PC-3 (cell line): ENCODE results near the gene GATA3. TPM values are rescaled to one million over a fixed set of nuclear protein-coding genes. Genes with fewer than 3 reads are reported as not detected.

Experiments used
- ATAC-seq: fragments of 200-7000 bp; cut with Tn5 transposase; 2 replicates; pipeline ENCODE4 v1.9.1; 2020; ENCODE audit warnings: mild to moderate bottlenecking, moderate library complexity
- BruUV-seq: library from RNA; stranded (reverse); fragments of 400-500 nt; replicated peaks from 2 replicates; lab custom pipeline; 2021; lab: Mats Ljungman, UMichigan
- CTCF ChIA-PET: fragments of 300-600 bp; sonication (Branson Sonifier 250); formaldehyde crosslinking; loops from one replicate; lab custom pipeline; 2022; ENCODE audit warnings: antibody characterized with exemption; lab: Charles Lee
- POLR2A ChIA-PET: fragments of 300-600 bp; sonication (Branson Sonifier 250); formaldehyde crosslinking; loops from one replicate; lab custom pipeline; 2022; ENCODE audit warnings: antibody characterized with exemption; ENCODE audit not compliant: unreplicated experiment; lab: Charles Lee
- DNase-seq: peaks from one replicate; pipeline ENCODE4 v3.0.0-alpha.2; 2015
- H2AFZ ChIP-seq: fragments of 300-600 bp; sonication (generic); 2 replicates; pipeline ENCODE4 v1.6.0; 2016; ENCODE audit warnings: antibody characterized with exemption, low read length
- H3F3A ChIP-seq: fragments of 300-600 bp; sonication (generic); one replicate; pipeline ENCODE4 v1.6.0; 2017; ENCODE audit warnings: antibody characterized with exemption, low read length, control low read depth, mild to moderate bottlenecking; ENCODE audit not compliant: unreplicated experiment
- H3K27ac ChIP-seq: fragments of 300-600 bp; sonication (generic); 2 replicates; pipeline ENCODE4 v1.5.1; 2016; ENCODE audit warnings: mild to moderate bottlenecking, low read length
- H3K27me3 ChIP-seq: fragments of 300-600 bp; sonication (generic); 2 replicates; pipeline ENCODE4 v1.6.1; 2016; ENCODE audit warnings: low read length, mixed read lengths
- H3K36me3 ChIP-seq: fragments of 300-600 bp; sonication (generic); 2 replicates; pipeline ENCODE4 v1.6.1; 2016; ENCODE audit warnings: low read depth, mixed run types, low read length, mixed read lengths
- H3K4me1 ChIP-seq: fragments of 300-600 bp; sonication (generic); 2 replicates; pipeline ENCODE4 v1.5.1; 2016; ENCODE audit warnings: low read length; ENCODE audit not compliant: insufficient read depth
- H3K4me2 ChIP-seq: fragments of 300-600 bp; sonication (generic); 2 replicates; pipeline ENCODE4 v1.6.0; 2016; ENCODE audit warnings: low read length
- H3K4me3 ChIP-seq: fragments of 300-600 bp; sonication (generic); 2 replicates; pipeline ENCODE4 v1.5.1; 2016; ENCODE audit warnings: mild to moderate bottlenecking, low read length, mixed read lengths
- H3K79me2 ChIP-seq: fragments of 300-600 bp; sonication (generic); 2 replicates; pipeline ENCODE4 v1.6.1; 2017; ENCODE audit warnings: low read length, mixed read lengths
- H3K9ac ChIP-seq: fragments of 300-600 bp; sonication (generic); 2 replicates; pipeline ENCODE4 v1.6.0; 2016; ENCODE audit warnings: mild to moderate bottlenecking, low read length
- H3K9me2 ChIP-seq: fragments of 300-600 bp; sonication (generic); replicated peaks from 2 replicates; pipeline ENCODE4 v1.6.1; 2016; ENCODE audit warnings: mixed run types, low read length, mixed read lengths
- H3K9me3 ChIP-seq: fragments of 300-600 bp; sonication (generic); 2 replicates; pipeline ENCODE4 v1.6.1; 2016; ENCODE audit warnings: low read length, mixed read lengths
- H4K20me1 ChIP-seq: fragments of 300-600 bp; sonication (generic); 2 replicates; pipeline ENCODE4 v1.6.1; 2016; ENCODE audit warnings: low read length, mixed read lengths
- CTCF ChIP-seq: fragments of 300-600 bp; sonication (generic); conservative IDR thresholded peaks from 2 replicates; pipeline ENCODE4 v1.5.1; 2017; ENCODE audit warnings: antibody characterized with exemption, low read depth, mild to moderate bottlenecking, low read length
- EZH2 ChIP-seq: fragments of 300-600 bp; sonication (generic); IDR thresholded peaks from one replicate; pipeline ENCODE4 v1.6.1; 2017; ENCODE audit warnings: antibody characterized with exemption, mild to moderate bottlenecking, low read length; ENCODE audit not compliant: unreplicated experiment
- EZH2phosphoT487 ChIP-seq: fragments of 300-600 bp; sonication (generic); IDR thresholded peaks from 2 replicates; pipeline ENCODE4 v1.6.1; 2018; ENCODE audit warnings: mild to moderate bottlenecking, antibody characterized with exemption, low read length, borderline replicate concordance
- intact Hi-C: fragments of 100-400 bp; cut with micrococcal nuclease; formaldehyde crosslinking; loops from 2 replicates; pipeline ENCODE4 v1.9.0; 2023
- total RNA-seq: library from RNA; depleted of rRNA; stranded (reverse); fragments of >200 nt; gene quantifications from 2 replicates; pipeline ENCODE4 v1.2.3, GENCODE V29; 2014

GATA3 gene
- total RNA-seq, 1 experiment from 2014 or later: 2.6 TPM

DNA sequence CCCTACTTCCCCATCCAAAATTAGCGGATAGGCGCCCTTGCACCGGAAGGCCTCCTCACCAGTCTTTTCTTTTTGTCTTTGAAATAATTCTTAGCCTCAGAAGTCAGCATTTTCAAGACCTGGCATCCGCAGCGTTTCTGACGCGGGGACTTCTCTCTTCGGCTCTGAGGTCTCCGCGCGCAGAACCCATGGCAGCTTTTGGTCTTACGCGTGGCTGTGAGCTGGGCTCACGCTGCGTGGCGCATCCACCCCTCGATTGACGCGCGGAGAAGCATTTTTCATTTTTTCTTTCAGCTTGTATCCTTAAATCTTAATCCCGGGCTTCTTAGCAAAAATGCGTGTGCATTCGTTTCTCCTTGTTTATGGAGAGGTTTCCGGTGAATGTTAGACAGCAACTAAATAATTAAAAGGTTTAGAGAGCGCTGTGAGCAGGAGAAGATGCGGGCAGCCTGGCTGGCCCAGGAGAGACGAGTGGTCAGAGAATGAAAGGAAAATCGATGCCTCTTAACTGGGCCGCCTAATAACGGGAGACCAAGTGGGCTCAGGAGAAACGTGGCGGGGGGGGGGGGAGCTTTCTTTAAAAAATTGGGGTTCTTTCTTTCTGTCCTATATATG lies 2.0 kb upstream of the GATA3 start:
- CTCF ChIA-PET: no interaction called here
- H3K79me2 ChIP-seq: peaks cover 29% of the 10 kb centered on the region
- POLR2A ChIA-PET: no interaction called here
- H3K4me1 ChIP-seq: peaks cover 4% of the 10 kb centered on the region; the same call in 1 of the 2 replicates
- BruUV-seq: no TSS peak
- H3K36me3 ChIP-seq: no peaks in the 10 kb centered on the region
- no peaks in the 10 kb centered on the region for H3K27me3 ChIP-seq
- no peaks in the 10 kb centered on the region for H4K20me1 ChIP-seq
- H2AFZ ChIP-seq: peak overlapping the region; percentile 84; the same call in 1 of the 2 replicates
- H3K4me3 ChIP-seq: peak overlapping the region; percentile 67
- no peak overlapping the region for H3K27ac ChIP-seq
- peak overlapping the region; percentile 93 for H3K4me2 ChIP-seq
- DNase-seq: no peak
- peak overlapping the region; percentile 53; the same call in 1 of the 2 replicates for H3K9ac ChIP-seq
- intact Hi-C loops: loop anchor here (5.0 to 10.0 kb wide), 3 partner anchors 180 to 312 kb away; no protein-coding TSS in a partner anchor
- ATAC-seq: no peak
- no peaks in the 10 kb centered on the region for H3K9me3 ChIP-seq
- H3F3A ChIP-seq: no peaks in the 10 kb centered on the region
- no peaks in the 10 kb centered on the region for H3K9me2 ChIP-seq
- no peak for TF ChIP-seq EZH2
- no peak for TF ChIP-seq CTCF
- no peak for TF ChIP-seq EZH2phosphoT487

DNA sequence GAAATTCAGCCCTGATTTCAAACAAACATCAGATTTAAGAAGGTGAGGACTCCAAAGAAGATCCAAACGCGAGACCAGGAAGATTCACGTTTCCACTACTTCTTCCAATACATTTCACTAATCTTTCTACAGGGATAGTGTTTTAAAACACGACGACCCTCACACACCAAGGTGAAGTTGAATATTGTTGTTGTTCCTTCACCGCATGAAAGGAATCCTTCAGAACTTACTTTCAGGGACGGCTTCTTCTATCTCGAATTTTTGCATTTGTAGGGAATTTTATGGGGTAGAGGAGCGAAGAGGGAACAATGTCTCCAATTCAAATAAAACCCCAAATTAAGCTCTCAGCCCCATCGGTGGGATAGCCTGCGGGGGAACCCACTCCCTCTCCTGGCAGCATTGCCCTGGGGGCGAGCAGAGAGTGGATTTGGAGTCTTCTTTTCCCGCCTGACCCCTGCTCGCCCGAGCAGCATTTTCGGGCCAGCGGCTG lies 1.5 kb upstream of the GATA3 start:
- no peak for ATAC-seq
- peak overlapping the region; percentile 84 for H2AFZ ChIP-seq
- H3K36me3 ChIP-seq: no peaks in the 10 kb centered on the region
- H3K4me2 ChIP-seq: peak overlapping the region; percentile 93
- H3K9me3 ChIP-seq: no peaks in the 10 kb centered on the region
- peaks cover 31% of the 10 kb centered on the region for H3K79me2 ChIP-seq
- no peaks in the 10 kb centered on the region for H4K20me1 ChIP-seq
- POLR2A ChIA-PET: no interaction called here
- no TSS peak for BruUV-seq
- DNase-seq: no peak
- no peaks in the 10 kb centered on the region for H3K27me3 ChIP-seq
- no peak overlapping the region for H3K27ac ChIP-seq
- peak overlapping the region; percentile 67 for H3K4me3 ChIP-seq
- H3K9me2 ChIP-seq: no peaks in the 10 kb centered on the region
- intact Hi-C loops: loop anchor here (1.0 to 10.0 kb wide), 4 partner anchors 181 to 420 kb away; no protein-coding TSS in a partner anchor
- H3F3A ChIP-seq: no peaks in the 10 kb centered on the region
- peak; percentile 60; the same call in 1 of the 2 replicates for TF ChIP-seq CTCF
- TF ChIP-seq EZH2: no peak
- TF ChIP-seq EZH2phosphoT487: no peak
- H3K4me1 ChIP-seq: peaks cover 4% of the 10 kb centered on the region; the same call in 1 of the 2 replicates
- CTCF ChIA-PET: no interaction called here
- peak overlapping the region; percentile 53 for H3K9ac ChIP-seq
